ENCODE measurements around the gene TNRC18. TPM values are rescaled to one million over a fixed set of nuclear protein-coding genes. Genes with fewer than 3 reads are reported as not detected.
A peak's percentile ranks its signal among the peaks of the same experiment; 100 is the strongest.

TNRC18 gene
- total RNA-seq, 1 donor from 2014 or later: 57.2 TPM

- intact Hi-C loops (cut with micrococcal nuclease): loop anchor here (2.0 to 5.0 kb wide), 3 partner anchors 23 to 273 kb away; no protein-coding TSS in a partner anchor
- Mint-ChIP-seq H3K4me1 (peaks cover 33% of the 10 kb centered on the region), H3K4me3 (peak overlapping the region; percentile 64), H3K9me3 (no peaks in the 10 kb centered on the region), H3K36me3 (ENCODE audit: low read depth) (no peaks in the 10 kb centered on the region), H3K27ac (no peak overlapping the region), H3K27me3 (peaks cover 33% of the 10 kb centered on the region)
- ATAC-seq (ENCODE audit: low read depth): no peak
- peak; percentile 25 for DNase-seq
- ChIA-PET CTCF (no interaction called here), POLR2A (interaction anchor here (0.7 kb wide), 1 partner anchor 27 kb away, joined by 3 read pairs; no protein-coding TSS in a partner anchor)
- TF ChIP-seq CTCF (IDR thresholded peaks at IDR 0.05): no peak
Measured at GRCh38 chr7:5419539-5420066, 4.0 kb downstream of the TNRC18 start.

- ATAC-seq (ENCODE audit: low read depth): no peak
- Mint-ChIP-seq H3K36me3 (ENCODE audit: low read depth) (no peaks in the 10 kb centered on the region), H3K9me3 (no peaks in the 10 kb centered on the region), H3K27ac (no peak overlapping the region), H3K27me3 (peaks cover 37% of the 10 kb centered on the region), H3K4me1 (peaks cover 28% of the 10 kb centered on the region), H3K4me3 (peak overlapping the region; percentile 30)
- ChIA-PET CTCF (no interaction called here), POLR2A (no interaction called here)
- intact Hi-C loops (cut with micrococcal nuclease): no loop called here
- no peak for DNase-seq
- TF ChIP-seq CTCF (IDR thresholded peaks at IDR 0.05): no peak
Measured at GRCh38 chr7:5418285-5418582, 5.4 kb downstream of the TNRC18 start.

- POLR2A ChIA-PET: interaction anchor here (1.1 to 1.4 kb wide), 2 partner anchors 9 to 20 kb away, joined by 3 to 4 read pairs; no protein-coding TSS in a partner anchor
- Mint-ChIP-seq H3K36me3 (ENCODE audit: low read depth) (no peaks in the 10 kb centered on the region), H3K4me1 (peaks cover 23% of the 10 kb centered on the region), H3K4me3 (no peak overlapping the region), H3K27me3 (peaks cover 37% of the 10 kb centered on the region), H3K9me3 (no peaks in the 10 kb centered on the region), H3K27ac (no peak overlapping the region)
- no peak for TF ChIP-seq CTCF (IDR thresholded peaks at IDR 0.05)
- CTCF ChIA-PET: interaction anchor here (1.1 kb wide), 1 partner anchor 20 kb away, joined by 3 read pairs; no protein-coding TSS in a partner anchor
- DNase-seq: no peak
- intact Hi-C loops (cut with micrococcal nuclease): no loop called here
- ATAC-seq (ENCODE audit: low read depth): no peak
Measured at GRCh38 chr7:5417106-5418071, 6.2 kb downstream of the TNRC18 start.

- Mint-ChIP-seq H3K36me3 (ENCODE audit: low read depth) (no peaks in the 10 kb centered on the region), H3K27ac (no peak overlapping the region), H3K4me3 (no peak overlapping the region), H3K27me3 (peaks cover 31% of the 10 kb centered on the region), H3K9me3 (no peaks in the 10 kb centered on the region), H3K4me1 (peaks cover 11% of the 10 kb centered on the region)
- ATAC-seq (ENCODE audit: low read depth): no peak
- DNase-seq: no peak
- no peak for TF ChIP-seq CTCF (IDR thresholded peaks at IDR 0.05)
- ChIA-PET POLR2A (no interaction called here), CTCF (no interaction called here)
- intact Hi-C loops (cut with micrococcal nuclease): no loop called here
Measured at GRCh38 chr7:5414916-5415315, 8.7 kb downstream of the TNRC18 start.

GRCh38 chr7:5413449-5413786 is 10.2 kb downstream of the TNRC18 start:
- TF ChIP-seq CTCF (IDR thresholded peaks at IDR 0.05): no peak
- Mint-ChIP-seq H3K27me3 (peaks cover 25% of the 10 kb centered on the region), H3K4me1 (peaks cover under 1% of the 10 kb centered on the region), H3K36me3 (ENCODE audit: low read depth) (no peaks in the 10 kb centered on the region), H3K9me3 (no peaks in the 10 kb centered on the region), H3K4me3 (no peak overlapping the region), H3K27ac (no peak overlapping the region)
- intact Hi-C loops (cut with micrococcal nuclease): no loop called here
- POLR2A ChIA-PET: no interaction called here
- no peak for DNase-seq
- CTCF ChIA-PET: no interaction called here
- ATAC-seq (ENCODE audit: low read depth): no peak

Measured in activated B cell treated with CpG ODN at 0.5 μM for 24 hours (primary cell).